Large intestine (tissue), 3 donors: ENCODE data around the gene PRR29. TPM values are rescaled to one million over a fixed set of nuclear protein-coding genes. Genes with fewer than 3 reads are reported as not detected.

Experiments
- DNase-seq, 2 donors: peaks; one replicate each; pipeline versions ENCODE4 v3.0.0 to v3.0.0-alpha.2; 2013
- H3K27ac ChIP-seq: one replicate; pipeline ENCODE4 v1.5.1; 2013; ENCODE audit warnings: low read length
- H3K27me3 ChIP-seq: 2 replicates; pipeline ENCODE4 v1.6.1; 2013; ENCODE audit warnings: low read length; ENCODE audit not compliant: control insufficient read depth, insufficient read depth
- H3K36me3 ChIP-seq: 2 replicates; pipeline ENCODE4 v1.6.1; 2013; ENCODE audit warnings: low read length; ENCODE audit not compliant: control insufficient read depth, insufficient read depth
- H3K4me1 ChIP-seq: one replicate; pipeline ENCODE4 v1.6.1; 2013; ENCODE audit warnings: low read length; ENCODE audit not compliant: control insufficient read depth, insufficient read depth
- H3K4me3 ChIP-seq: one replicate; pipeline ENCODE4 v1.5.1; 2013; ENCODE audit warnings: low read length
- H3K9me3 ChIP-seq: one replicate; pipeline ENCODE4 v1.6.1; 2013; ENCODE audit warnings: mild to moderate bottlenecking, low read depth, low read length, moderate library complexity; ENCODE audit not compliant: control insufficient read depth
- WGBS: methylation state at CpG from one replicate; pipeline ENCODE4 v1.1.5; 2013; ENCODE audit warnings: low lambda C conversion rate; ENCODE audit not compliant: insufficient coverage; 5-methylcytosine and 5-hydroxymethylcytosine counted together
- polyA plus RNA-seq: library from polyadenylated mRNA; unstranded; fragments of 120-200 nt; gene quantifications from one replicate; pipeline ENCODE4 v1.2.1, GENCODE V29; 2013

The PRR29 gene
- polyA plus RNA-seq, 1 donor: 1.2 TPM

DNA sequence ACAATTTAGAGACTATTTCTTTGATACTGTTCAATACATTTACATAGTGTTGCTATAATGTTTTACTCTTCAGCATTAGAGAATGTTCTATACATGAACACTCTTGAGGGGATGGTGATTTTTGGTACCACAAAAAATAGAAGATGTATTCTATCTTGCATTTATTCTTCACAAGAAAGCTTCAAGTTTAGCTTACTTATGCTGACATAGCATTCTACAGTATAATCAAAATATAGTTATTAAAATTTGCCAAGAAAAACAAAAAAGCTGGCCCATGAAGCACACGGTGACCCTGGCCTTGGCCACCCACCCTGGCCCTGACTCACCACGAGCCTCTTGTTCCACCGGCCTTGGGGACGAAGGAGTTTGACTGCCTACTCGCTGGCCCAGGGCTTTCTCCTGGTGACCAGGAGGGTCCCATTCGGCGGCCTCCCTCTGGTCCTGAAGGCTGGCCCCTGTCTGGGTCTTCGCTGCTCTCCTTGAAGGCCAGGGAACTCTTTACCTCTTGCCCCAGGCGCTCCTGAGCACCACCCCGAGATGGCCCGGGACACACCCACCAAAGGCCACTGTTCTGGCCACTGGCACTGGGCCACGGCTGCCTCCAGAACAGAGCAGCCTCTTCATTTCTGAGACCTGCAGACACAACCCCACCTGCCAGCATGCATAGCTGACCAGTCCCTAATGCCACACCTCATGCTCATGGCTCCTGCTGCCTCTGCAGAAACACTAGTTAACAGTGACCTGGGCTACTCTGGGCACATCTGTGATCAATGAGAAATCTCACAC lies 44.7 kb downstream of the PRR29 start:
- H3K4me1 ChIP-seq: peaks cover 8% of the 10 kb centered on the region
- no peak overlapping the region for H3K4me3 ChIP-seq
- H3K27ac ChIP-seq: no peak overlapping the region
- DNase-seq: no peak
- H3K9me3 ChIP-seq: no peaks in the 10 kb centered on the region
- WGBS: no CpG with 5 or more reads among the region's 12 CpGs
- H3K27me3 ChIP-seq: no peaks in the 10 kb centered on the region
- peaks cover 59% of the 10 kb centered on the region for H3K36me3 ChIP-seq

DNA sequence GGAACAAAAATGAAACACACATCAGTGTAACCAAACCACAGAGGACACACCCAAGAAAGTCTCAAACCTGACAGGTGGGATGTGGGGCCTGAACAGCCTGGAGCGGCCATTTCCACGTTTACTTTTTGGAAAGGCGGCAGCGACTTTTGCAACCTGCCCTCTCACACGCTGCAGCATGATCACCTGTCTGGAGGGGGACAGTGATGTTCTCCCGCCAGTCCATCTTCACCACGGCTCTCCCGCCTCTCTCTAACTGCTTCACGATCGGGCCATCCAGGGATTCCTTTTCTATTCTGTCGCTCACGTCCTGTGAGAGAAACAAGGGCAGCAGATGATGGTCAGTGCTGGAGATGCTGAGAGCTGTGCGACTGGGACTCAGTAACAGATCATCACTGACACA lies 47.0 kb downstream of the PRR29 start:
- Histone ChIP-seq H3K4me1 (peaks cover 5% of the 10 kb centered on the region), H3K9me3 (no peaks in the 10 kb centered on the region), H3K27ac (no peak overlapping the region), H3K4me3 (no peak overlapping the region), H3K27me3 (no peaks in the 10 kb centered on the region), H3K36me3 (peaks cover 73% of the 10 kb centered on the region)
- DNase-seq: no peak
- WGBS: 100% methylated on average over 2 of the region's 13 CpGs

DNA sequence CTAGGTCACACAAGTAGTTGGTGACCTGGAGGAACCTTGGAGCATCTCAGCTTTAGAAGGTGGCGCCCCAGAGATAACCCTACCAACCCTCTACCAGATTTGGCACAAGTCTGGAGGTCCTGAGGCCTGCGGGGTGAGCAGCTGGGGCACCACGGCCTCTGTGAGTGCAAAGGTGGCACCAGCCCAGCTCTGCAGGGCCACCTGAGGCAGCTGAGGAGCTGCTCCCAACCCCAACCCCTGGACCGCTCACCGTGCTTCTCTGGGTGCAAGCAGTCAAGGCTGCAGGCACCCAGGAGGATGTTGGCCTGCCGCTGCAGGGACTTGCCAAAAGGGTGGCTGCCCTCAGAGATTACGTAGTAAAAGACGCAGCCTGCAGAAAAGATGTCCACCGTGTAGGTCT lies 50.7 kb downstream of the PRR29 start:
- Histone ChIP-seq H3K36me3 (peaks cover 91% of the 10 kb centered on the region), H3K4me3 (no peak overlapping the region), H3K27ac (no peak overlapping the region), H3K9me3 (no peaks in the 10 kb centered on the region), H3K4me1 (no peaks in the 10 kb centered on the region), H3K27me3 (no peaks in the 10 kb centered on the region)
- no peak for DNase-seq
- WGBS: no CpG with 5 or more reads among the region's 9 CpGs

DNA sequence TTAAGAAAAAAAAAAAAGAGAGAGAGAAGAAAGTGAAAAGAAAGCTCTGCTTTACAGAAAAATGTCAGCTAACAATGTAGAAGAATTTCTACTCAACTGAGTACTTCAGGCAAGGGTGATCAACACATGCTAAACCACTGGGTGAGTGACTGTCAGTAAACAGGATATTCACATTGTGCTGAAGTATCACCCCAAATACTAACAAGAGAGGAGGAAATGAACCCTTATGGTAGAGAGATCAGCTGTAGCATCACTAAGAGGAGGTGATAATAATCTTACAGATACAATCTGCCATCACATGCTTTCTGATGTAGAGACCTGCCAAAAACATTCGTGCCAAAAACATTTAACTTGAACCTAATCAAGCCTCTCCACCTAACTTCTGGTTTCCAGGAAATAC lies 53.0 kb downstream of the PRR29 start:
- WGBS: no CpG with 5 or more reads among the region's 1 CpG

DNA sequence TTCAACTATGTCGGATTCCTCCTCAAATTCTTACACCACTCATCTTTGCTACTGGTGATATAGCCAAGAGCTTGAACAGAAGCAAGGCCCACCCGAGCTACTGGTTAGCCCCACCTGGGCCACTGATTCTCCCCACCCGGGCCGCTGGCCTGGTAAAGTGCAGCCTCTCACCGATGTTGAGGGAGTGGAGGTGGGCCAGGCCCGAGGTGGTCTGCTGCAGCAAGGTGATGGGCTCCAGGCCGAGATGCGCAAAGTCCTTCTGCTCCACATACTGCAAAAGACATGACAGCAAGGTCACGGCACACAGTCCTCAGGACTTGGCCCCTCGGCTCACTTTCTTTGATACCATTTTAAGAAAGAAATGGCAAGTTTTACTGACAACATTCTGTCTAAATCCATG lies 55.0 kb downstream of the PRR29 start:
- H3K4me1 ChIP-seq: no peaks in the 10 kb centered on the region
- H3K36me3 ChIP-seq: peaks cover 87% of the 10 kb centered on the region
- H3K9me3 ChIP-seq: no peaks in the 10 kb centered on the region
- H3K27me3 ChIP-seq: no peaks in the 10 kb centered on the region
- DNase-seq: no peak
- no peak overlapping the region for H3K4me3 ChIP-seq
- H3K27ac ChIP-seq: no peak overlapping the region
- WGBS: no CpG with 5 or more reads among the region's 10 CpGs

More for the DNA sequence above, 53.0 kb downstream of the PRR29 start:
- Histone ChIP-seq H3K9me3 (no peaks in the 10 kb centered on the region), H3K4me1 (no peaks in the 10 kb centered on the region), H3K4me3 (no peak overlapping the region), H3K27me3 (no peaks in the 10 kb centered on the region), H3K27ac (no peak overlapping the region), H3K36me3 (peaks cover 88% of the 10 kb centered on the region)
- DNase-seq: no peak

Other genes with a start within 250 kb of the PRR29 start
- 104 TPM for gene CCDC47, start 224.8 kb upstream of the PRR29 start, polyA plus RNA-seq
- gene DDX42, start 224.2 kb upstream of the PRR29 start, polyA plus RNA-seq: 136 TPM
- gene PSMC5, start 170.9 kb upstream of the PRR29 start, polyA plus RNA-seq: 106 TPM
- gene FTSJ3, start 170.7 kb upstream of the PRR29 start, polyA plus RNA-seq: 49.6 TPM
- 63.6 TPM for gene SMARCD2, start 155.7 kb upstream of the PRR29 start, polyA plus RNA-seq
- 0.06 TPM for gene CSH2, start 124.7 kb upstream of the PRR29 start, polyA plus RNA-seq
- gene GH2, start 116.4 kb upstream of the PRR29 start, polyA plus RNA-seq: not detected
- 0.30 TPM for gene CSH1, start 101.8 kb upstream of the PRR29 start, polyA plus RNA-seq
- not detected for gene CSHL1, start 87.1 kb upstream of the PRR29 start, polyA plus RNA-seq
- gene GH1, start 79.5 kb upstream of the PRR29 start, polyA plus RNA-seq: not detected
- gene CD79B, start 66.0 kb upstream of the PRR29 start, polyA plus RNA-seq: 1.2 TPM
- 0.22 TPM for gene SCN4A, start 25.4 kb upstream of the PRR29 start, polyA plus RNA-seq
- 15.1 TPM for gene ICAM2, start 22.3 kb downstream of the PRR29 start, polyA plus RNA-seq
- gene ERN1, start 131.8 kb downstream of the PRR29 start, polyA plus RNA-seq: 10.3 TPM